ENCODE data around the gene TOMM40.
A peak's percentile ranks its signal among the peaks of the same experiment; 100 is the strongest.

GRCh38 chr19:44891016-44891882, at the start of gene TOMM40:
- TF ChIP-seq CTCF (IDR thresholded peaks at IDR 0.05) (peak in 1 of 4 donors; percentile 6), POLR2A (IDR thresholded peaks at IDR 0.05) (peak; percentile 66)

Data from right lobe of liver (tissue), 4 donors.